Lower lobe of right lung (tissue), 2 donors: ENCODE data around the gene ARAP2. TPM values are rescaled to one million over a fixed set of nuclear protein-coding genes. Genes with fewer than 3 reads are reported as not detected.

Source experiments
- ATAC-seq, 2 donors: fragments of 200-7000 bp; cut with Tn5 transposase; one replicate each; pipeline ENCODE4 v1.9.1; 2020 to 2022; ENCODE audit warnings: mild to moderate bottlenecking in 2 of 2, moderate library complexity in 2 of 2
- DNase-seq: peaks from one replicate; pipeline ENCODE4 v3.0.0-alpha.2; 2020
- H3K27ac ChIP-seq: fragments of 200-600 bp; one replicate; pipeline ENCODE4 v1.8.0; 2022
- H3K27me3 ChIP-seq: fragments of 200-600 bp; one replicate; pipeline ENCODE4 v1.8.0; 2022; ENCODE audit warnings: low read depth
- H3K36me3 ChIP-seq: fragments of 200-600 bp; one replicate; pipeline ENCODE4 v1.8.0; 2022; ENCODE audit warnings: mild to moderate bottlenecking
- H3K4me1 ChIP-seq: fragments of 200-600 bp; one replicate; pipeline ENCODE4 v1.8.0; 2022
- H3K4me3 ChIP-seq: fragments of 200-600 bp; one replicate; pipeline ENCODE4 v1.8.0; 2022; ENCODE audit warnings: mild to moderate bottlenecking
- H3K9me3 ChIP-seq: fragments of 200-600 bp; one replicate; pipeline ENCODE4 v1.8.0; 2022
- intact Hi-C: fragments of 100-400 bp; cut with DNase I; formaldehyde crosslinking; loops from one replicate; pipeline ENCODE4 v1.11.0; 2022
- total RNA-seq: library from RNA; stranded (reverse); fragmentation: NEBNext Ultra II Directional; extraction: Animal tissue kit (Norgen Biotek cat#: 25700); gene quantifications from one replicate; pipeline ENCODE4 v1.2.1, GENCODE V29; 2021
- TF ChIP-seq, protein P1 (sequence below): fragments of 200-600 bp; IDR thresholded peaks from one replicate; pipeline ENCODE4 v1.8.0; 2022; ENCODE audit warnings: antibody characterized with exemption, mild to moderate bottlenecking
- donor health status: DM: no; HTN: yes; CAD: no; lungs with severe emphysema.

ARAP2 gene
- total RNA-seq, 1 donor from 2014 or later = 74.5 TPM

DNA sequence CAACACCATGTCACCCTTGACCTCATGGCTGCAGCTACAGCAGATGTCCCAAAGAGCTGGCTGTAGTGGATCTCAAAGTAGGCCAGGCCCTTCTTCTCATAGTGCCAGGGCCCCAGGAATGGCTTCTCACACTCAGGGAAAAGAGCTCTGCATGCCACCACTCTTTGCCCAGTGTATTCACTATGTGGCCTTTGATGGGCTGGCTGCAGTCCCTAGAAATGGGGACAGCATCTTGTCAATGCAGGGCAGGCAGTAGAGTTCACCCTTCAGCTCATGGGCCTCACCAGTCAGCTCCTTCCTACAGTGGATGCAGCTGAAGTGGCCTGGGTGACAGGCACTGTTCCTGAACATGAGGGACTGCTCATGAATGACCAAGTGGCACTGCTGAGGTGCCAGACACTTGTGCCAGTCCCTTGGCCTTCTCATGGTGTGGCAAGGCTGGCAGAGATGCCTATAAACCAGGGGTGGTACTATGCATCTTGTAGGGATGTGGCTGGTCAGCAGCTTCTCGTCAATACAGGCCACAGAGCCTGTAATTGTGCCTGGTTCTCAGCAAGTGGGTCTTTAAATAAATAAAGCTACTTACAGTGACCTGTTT, 178.9 kb downstream of the ARAP2 start:
- TF ChIP-seq, protein P1, sequence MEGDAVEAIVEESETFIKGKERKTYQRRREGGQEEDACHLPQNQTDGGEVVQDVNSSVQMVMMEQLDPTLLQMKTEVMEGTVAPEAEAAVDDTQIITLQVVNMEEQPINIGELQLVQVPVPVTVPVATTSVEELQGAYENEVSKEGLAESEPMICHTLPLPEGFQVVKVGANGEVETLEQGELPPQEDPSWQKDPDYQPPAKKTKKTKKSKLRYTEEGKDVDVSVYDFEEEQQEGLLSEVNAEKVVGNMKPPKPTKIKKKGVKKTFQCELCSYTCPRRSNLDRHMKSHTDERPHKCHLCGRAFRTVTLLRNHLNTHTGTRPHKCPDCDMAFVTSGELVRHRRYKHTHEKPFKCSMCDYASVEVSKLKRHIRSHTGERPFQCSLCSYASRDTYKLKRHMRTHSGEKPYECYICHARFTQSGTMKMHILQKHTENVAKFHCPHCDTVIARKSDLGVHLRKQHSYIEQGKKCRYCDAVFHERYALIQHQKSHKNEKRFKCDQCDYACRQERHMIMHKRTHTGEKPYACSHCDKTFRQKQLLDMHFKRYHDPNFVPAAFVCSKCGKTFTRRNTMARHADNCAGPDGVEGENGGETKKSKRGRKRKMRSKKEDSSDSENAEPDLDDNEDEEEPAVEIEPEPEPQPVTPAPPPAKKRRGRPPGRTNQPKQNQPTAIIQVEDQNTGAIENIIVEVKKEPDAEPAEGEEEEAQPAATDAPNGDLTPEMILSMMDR = no peak
- no peaks in the 10 kb centered on the region for H3K9me3 ChIP-seq
- no peak overlapping the region for H3K27ac ChIP-seq
- no peaks in the 10 kb centered on the region for H3K27me3 ChIP-seq
- H3K4me1 ChIP-seq = no peaks in the 10 kb centered on the region
- ATAC-seq (peak; percentile 31 to 37), DNase-seq (no peak)
- intact Hi-C loops = no loop called here
- H3K36me3 ChIP-seq = peaks cover 30% of the 10 kb centered on the region
- no peak overlapping the region for H3K4me3 ChIP-seq

DNA sequence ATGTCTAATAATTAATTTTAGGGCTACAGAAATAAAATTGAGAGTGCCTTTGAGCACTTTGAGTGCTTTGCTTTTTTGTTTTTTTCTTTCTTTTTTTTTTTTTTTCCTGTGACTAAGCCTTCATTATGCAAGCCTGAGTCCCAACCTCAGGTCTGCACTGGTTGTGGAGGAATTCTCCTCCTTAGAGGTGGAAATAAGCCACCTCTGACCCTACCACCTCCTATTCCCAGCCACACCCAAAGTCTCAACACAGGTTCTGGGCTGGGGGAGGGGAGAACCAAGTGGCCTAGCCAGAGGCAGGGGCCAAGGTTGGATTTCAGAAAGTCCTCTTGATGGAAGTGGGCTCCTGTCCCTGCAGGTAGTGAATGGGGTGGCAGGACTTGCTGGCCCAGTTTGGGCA, 180.2 kb downstream of the ARAP2 start:
- DNase-seq (no peak), ATAC-seq (peak; percentile 18 to 19)
- Histone ChIP-seq H3K9me3 (no peaks in the 10 kb centered on the region), H3K36me3 (peaks cover 22% of the 10 kb centered on the region), H3K4me1 (no peaks in the 10 kb centered on the region), H3K27ac (no peak overlapping the region), H3K27me3 (no peaks in the 10 kb centered on the region), H3K4me3 (no peak overlapping the region)
- TF ChIP-seq, protein P1 = no peak
- intact Hi-C loops = no loop called here

DNA sequence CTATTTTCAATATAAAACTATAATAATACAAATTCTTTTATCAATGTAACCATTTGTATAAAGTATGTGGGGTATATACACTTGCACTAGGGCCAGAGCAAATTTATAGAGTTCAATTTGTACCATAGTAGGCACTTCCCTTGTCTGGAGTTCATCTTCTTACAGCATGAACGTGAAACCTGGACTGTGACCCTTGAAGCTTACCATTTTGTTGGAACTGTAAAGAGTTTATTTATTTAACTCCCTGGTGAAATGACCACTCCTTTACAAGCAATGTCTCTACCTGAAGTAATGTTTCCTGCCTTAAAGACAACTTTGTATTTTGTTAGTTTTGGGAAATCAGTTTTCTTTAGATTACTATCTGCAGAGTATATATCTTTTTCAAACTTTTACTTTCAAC, 188.2 kb downstream of the ARAP2 start:
- Histone ChIP-seq H3K4me1 (no peaks in the 10 kb centered on the region), H3K27me3 (no peaks in the 10 kb centered on the region), H3K36me3 (no peaks in the 10 kb centered on the region), H3K27ac (no peak overlapping the region), H3K4me3 (no peak overlapping the region), H3K9me3 (no peaks in the 10 kb centered on the region)
- TF ChIP-seq, protein P1 = no peak
- no peak for DNase-seq
- ATAC-seq = no peak
- intact Hi-C loops = no loop called here

DNA sequence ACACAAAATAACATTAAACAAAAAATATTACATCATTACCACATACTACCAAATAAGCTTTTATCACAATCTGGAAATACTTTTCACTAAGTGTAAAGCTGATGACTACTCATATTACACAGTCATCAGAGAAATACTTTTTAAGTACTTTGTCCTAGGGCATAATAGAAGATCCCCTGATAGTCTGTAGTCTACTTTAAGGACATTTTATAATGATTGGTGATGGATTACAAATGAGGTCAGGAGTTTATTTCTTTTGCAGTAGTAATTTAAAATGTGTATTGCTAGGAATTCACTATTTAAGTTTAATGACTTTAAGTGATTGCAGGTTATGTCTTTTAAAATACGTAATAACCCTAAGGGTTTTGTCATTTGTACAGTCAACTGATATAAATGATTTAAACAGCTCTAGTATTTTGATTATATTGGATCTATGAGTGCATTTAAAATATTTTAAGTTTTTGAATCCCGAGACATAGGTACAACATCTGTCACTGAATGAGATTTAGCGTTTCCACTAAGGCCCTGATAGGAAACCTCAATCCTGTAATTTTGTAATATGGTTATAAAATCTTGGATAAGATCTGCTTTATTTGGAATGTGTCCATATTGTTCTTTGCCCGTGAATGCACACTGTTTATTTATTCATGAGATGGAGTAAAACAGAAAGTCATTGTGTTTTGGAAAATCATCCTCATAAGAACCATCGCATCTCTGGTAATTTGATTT, 189.5 kb downstream of the ARAP2 start:
- H3K4me3 ChIP-seq = no peak overlapping the region
- no peak overlapping the region for H3K27ac ChIP-seq
- no peak for ATAC-seq
- H3K9me3 ChIP-seq = no peaks in the 10 kb centered on the region
- TF ChIP-seq, protein P1 = no peak
- no peaks in the 10 kb centered on the region for H3K4me1 ChIP-seq
- DNase-seq = no peak
- H3K27me3 ChIP-seq = no peaks in the 10 kb centered on the region
- no peaks in the 10 kb centered on the region for H3K36me3 ChIP-seq
- intact Hi-C loops = no loop called here

DNA sequence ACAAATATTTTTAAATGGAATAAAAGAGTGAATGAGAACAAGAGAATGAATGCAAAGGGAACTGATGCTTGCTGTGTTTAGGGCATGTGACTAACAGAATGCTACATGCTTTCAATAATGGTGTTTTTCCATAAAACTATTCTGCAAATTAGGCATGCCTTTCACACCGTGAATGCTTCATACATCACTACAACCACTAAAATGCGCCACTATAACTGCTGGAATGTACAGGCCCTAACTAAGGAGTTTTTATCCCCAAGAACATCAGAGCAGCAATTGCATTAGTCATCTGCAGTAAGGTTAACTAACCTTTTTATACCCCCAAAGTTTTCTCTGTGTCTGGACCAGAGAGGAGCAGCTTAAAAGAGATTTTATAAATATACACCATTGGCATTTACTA, 190.4 kb downstream of the ARAP2 start:
- no peaks in the 10 kb centered on the region for H3K36me3 ChIP-seq
- intact Hi-C loops = no loop called here
- TF ChIP-seq, protein P1 = no peak
- H3K9me3 ChIP-seq = no peaks in the 10 kb centered on the region
- DNase-seq (no peak), ATAC-seq (no peak)
- no peaks in the 10 kb centered on the region for H3K4me1 ChIP-seq
- no peak overlapping the region for H3K27ac ChIP-seq
- H3K4me3 ChIP-seq = no peak overlapping the region
- H3K27me3 ChIP-seq = no peaks in the 10 kb centered on the region
